A549 (cell line): ENCODE measurements around the gene POP5. TPM values are rescaled to one million over a fixed set of nuclear protein-coding genes. Genes with fewer than 3 reads are reported as not detected.

Source experiments
- ATAC-seq, 2 experiments: fragments of 200-7000 bp in 1 of 2; fragments of >200 bp in 1 of 2; cut with Nextera tagmentation in 1 of 2; cut with Tn5 transposase in 1 of 2; 3 replicates each; pipeline versions ENCODE4 v1.8.0 to v1.9.1; 2018 to 2020; ENCODE audit warnings: mild to moderate bottlenecking in 1 of 2, moderate library complexity in 1 of 2
- CTCF ChIA-PET: fragments of 300-600 bp; sonication (Branson Sonifier 250); formaldehyde crosslinking; extraction: SDS; loops from one replicate; lab custom pipeline; 2021; ENCODE audit warnings: antibody characterized with exemption, inconsistent platforms; lab: Yijun Ruan, JAX
- POLR2A ChIA-PET: fragments of 350-600 bp; formaldehyde crosslinking; extraction: SDS; loops from one replicate; lab custom pipeline; 2021; ENCODE audit warnings: antibody characterized with exemption, inconsistent platforms; lab: Yijun Ruan, JAX
- DNase-seq, 2 experiments: peaks; one replicate each; pipeline versions ENCODE4 v3.0.0 to v3.0.0-alpha.2; 2011 to 2016; ENCODE audit warnings: low read depth in 1 of 2, low spot score in 1 of 2
- FAIRE-seq: peaks from 2 replicates; lab custom pipeline; 2011; peaks lifted over from hg19 to GRCh38; lab: Jason Lieb, UNC
- H3K27ac ChIP-seq, 2 experiments: fragments of >200 bp; sonication (Bioruptor Twin); formaldehyde crosslinking; 3 replicates each; pipeline ENCODE4 v1.5.1; 2016 to 2017
- H3K4me1 ChIP-seq: fragments of >200 bp; sonication (Bioruptor Twin); formaldehyde crosslinking; 3 replicates; pipeline ENCODE4 v1.6.1; 2016
- H3K4me2 ChIP-seq: fragments of >200 bp; sonication (Bioruptor Twin); formaldehyde crosslinking; 3 replicates; pipeline ENCODE4 v1.6.1; 2016
- H3K4me3 ChIP-seq: fragments of >200 bp; sonication (Bioruptor Twin); formaldehyde crosslinking; 3 replicates; pipeline ENCODE4 v1.5.1; 2016
- H3K9me3 ChIP-seq: fragments of >200 bp; sonication (Bioruptor Twin); formaldehyde crosslinking; 3 replicates; pipeline ENCODE4 v1.6.1; 2016
- BCL3 ChIP-seq: fragments of >200 bp; sonication (Bioruptor Twin); formaldehyde crosslinking; IDR thresholded peaks from 3 replicates; pipeline ENCODE4 v1.6.1; 2016
- CBX8 ChIP-seq: fragments of 200-600 bp; sonication (generic); IDR thresholded peaks from 2 replicates; pipeline ENCODE4 v1.6.1; 2016
- CEBPB ChIP-seq, 2 experiments: fragments of >200 bp in 1 of 2; sonication (Bioruptor Twin) in 1 of 2; formaldehyde crosslinking in 1 of 2; IDR thresholded peaks; 2 replicates each; pipeline ENCODE4 v1.6.1; 2012 to 2016
- CHD4 ChIP-seq: fragments of 200-600 bp; sonication (generic); IDR thresholded peaks from 2 replicates; pipeline ENCODE4 v1.6.1; 2016; ENCODE audit warnings: antibody characterized with exemption, mild to moderate bottlenecking, borderline replicate concordance
- ELK1 ChIP-seq: fragments of 150-350 bp; IDR thresholded peaks from 2 replicates; pipeline ENCODE4 v1.6.1; 2014; ENCODE audit warnings: low read depth, mild to moderate bottlenecking, low read length
- ESRRA ChIP-seq: fragments of 150-350 bp; IDR thresholded peaks from 2 replicates; pipeline ENCODE4 v1.6.1; 2014; ENCODE audit warnings: mild to moderate bottlenecking, low read length, borderline replicate concordance
- HDAC2 ChIP-seq: fragments of 200-600 bp; sonication (generic); IDR thresholded peaks from 2 replicates; pipeline ENCODE4 v1.6.1; 2016
- HES2 ChIP-seq: fragments of >200 bp; sonication (Bioruptor Twin); formaldehyde crosslinking; IDR thresholded peaks from 2 replicates; pipeline ENCODE4 v1.6.1; 2016
- HEYL ChIP-seq: fragments of 250-450 bp; sonication (Bioruptor Pico); IDR thresholded peaks from 2 replicates; pipeline ENCODE4 v1.8.0; 2021; ENCODE audit warnings: mild to moderate bottlenecking, moderate library complexity
- HMGXB4 ChIP-seq: fragments of 250-450 bp; sonication (Bioruptor Pico); IDR thresholded peaks from 2 replicates; pipeline ENCODE4 v1.5.0; 2021; ENCODE audit warnings: mild to moderate bottlenecking, moderate library complexity, borderline replicate concordance
- HOXA7 ChIP-seq: fragments of 250-450 bp; sonication (Bioruptor Pico); IDR thresholded peaks from 2 replicates; pipeline ENCODE4 v1.5.0; 2020; ENCODE audit warnings: mild to moderate bottlenecking, moderate library complexity
- HOXB13 ChIP-seq: fragments of 250-450 bp; sonication (Bioruptor Pico); IDR thresholded peaks from 2 replicates; pipeline ENCODE4 v1.5.0; 2020; ENCODE audit warnings: low read depth, mild to moderate bottlenecking, moderate library complexity
- HOXB5 ChIP-seq: fragments of 250-450 bp; sonication (Bioruptor Pico); IDR thresholded peaks from 2 replicates; pipeline ENCODE4 v1.5.0; 2020; ENCODE audit warnings: mild to moderate bottlenecking, moderate library complexity
- JUNB ChIP-seq: fragments of >200 bp; sonication (Bioruptor Twin); formaldehyde crosslinking; IDR thresholded peaks from 2 replicates; pipeline ENCODE4 v1.6.1; 2016
- KDM1A ChIP-seq: fragments of 200-600 bp; sonication (generic); IDR thresholded peaks from 2 replicates; pipeline ENCODE4 v1.6.1; 2016; ENCODE audit warnings: low read depth, mild to moderate bottlenecking
- KDM5A ChIP-seq: fragments of 200-600 bp; sonication (generic); IDR thresholded peaks from 2 replicates; pipeline ENCODE4 v1.6.1; 2016; ENCODE audit warnings: antibody characterized with exemption, mild to moderate bottlenecking
- MAX ChIP-seq: IDR thresholded peaks from 2 replicates; pipeline ENCODE4 v1.6.1; 2012
- MYC ChIP-seq: IDR thresholded peaks from 2 replicates; pipeline ENCODE4 v1.6.1; 2012; ENCODE audit warnings: mild to moderate bottlenecking, inconsistent platforms, low read length, improper control_type of control experiment, borderline replicate concordance
- NFE2L2 ChIP-seq: fragments of 150-350 bp; conservative IDR thresholded peaks from 2 replicates; pipeline ENCODE4 v1.6.1; 2014; ENCODE audit warnings: low read length
- NR3C1 ChIP-seq: fragments of >200 bp; sonication (Bioruptor Twin); formaldehyde crosslinking; IDR thresholded peaks from 3 replicates; pipeline ENCODE4 v1.6.1; 2017
- PBX3 ChIP-seq: IDR thresholded peaks from 2 replicates; pipeline ENCODE4 v1.6.1; 2012
- PHF8 ChIP-seq: fragments of 200-600 bp; sonication (generic); IDR thresholded peaks from 2 replicates; pipeline ENCODE4 v1.6.1; 2016; ENCODE audit warnings: low read depth, mild to moderate bottlenecking, antibody characterized with exemption, moderate library complexity, borderline replicate concordance
- RARB ChIP-seq: fragments of 250-450 bp; sonication (Bioruptor Pico); IDR thresholded peaks from 2 replicates; pipeline ENCODE4 v1.8.0; 2021; ENCODE audit warnings: mild to moderate bottlenecking, moderate library complexity
- REST ChIP-seq: fragments of 200-600 bp; sonication (generic); IDR thresholded peaks from 2 replicates; pipeline ENCODE4 v1.6.1; 2016; ENCODE audit warnings: antibody characterized with exemption, mild to moderate bottlenecking, moderate library complexity
- SMC3 ChIP-seq: fragments of >200 bp; sonication (Bioruptor Twin); formaldehyde crosslinking; IDR thresholded peaks from 3 replicates; pipeline ENCODE4 v1.6.1; 2018; ENCODE audit warnings: inconsistent platforms
- TFCP2L1 ChIP-seq: fragments of 250-450 bp; sonication (Bioruptor Pico); IDR thresholded peaks from 2 replicates; pipeline ENCODE4 v1.5.0; 2021; ENCODE audit warnings: mild to moderate bottlenecking
- TP53 ChIP-seq: fragments of 250-450 bp; sonication (Bioruptor Pico); IDR thresholded peaks from 2 replicates; pipeline ENCODE4 v1.5.0; 2021; ENCODE audit warnings: mild to moderate bottlenecking, moderate library complexity
- ZNF302 ChIP-seq: fragments of 250-450 bp; sonication (Bioruptor Pico); IDR thresholded peaks from 2 replicates; pipeline ENCODE4 v1.9.0; 2021; ENCODE audit warnings: inconsistent platforms, mild to moderate bottlenecking, moderate library complexity
- ZSCAN20 ChIP-seq: fragments of 250-450 bp; sonication (Bioruptor Pico); IDR thresholded peaks from 2 replicates; pipeline ENCODE4 v1.8.0; 2022; ENCODE audit warnings: mild to moderate bottlenecking, moderate library complexity
- WGBS: methylation state at CpG from one replicate; pipeline ENCODE4 v1.1.6; 2017; ENCODE audit errors: missing lambda C conversion rate; 5-methylcytosine and 5-hydroxymethylcytosine counted together
- polyA minus RNA-seq: library from RNA; depleted of rRNA, polyadenylated mRNA; stranded (reverse); fragments of >200 nt; gene quantifications from 2 replicates; pipeline ENCODE4 v1.2.3, GENCODE V29; 2011; rRNA and poly(A)+ RNA removed
- polyA plus RNA-seq, 4 experiments: library from polyadenylated mRNA; depleted of rRNA in 3 of 4; stranded (reverse); fragments of >200 nt; fragmentation: RNase III in 1 of 4; extraction: RNeasy Plus Mini Kit Qiagen cat#74134 plus additional on column Dnase treatment in 1 of 4; gene quantifications; 2 replicates in 3 of 4; 3 replicates in 1 of 4; pipeline ENCODE4 v1.2.3, GENCODE V29; 2011 to 2017

POP5 gene
- polyA plus RNA-seq (2011; rRNA removed), result 111 and 133 TPM in 2 replicates
- polyA plus RNA-seq (2012; cell fraction: cytosol; rRNA removed), result 146 and 168 TPM in 2 replicates
- polyA plus RNA-seq (2012; cell fraction: nucleus; rRNA removed), result 93.8 and 95.1 TPM in 2 replicates
- polyA plus RNA-seq (2017; fragmentation: RNase III; extraction: RNeasy Plus Mini Kit Qiagen cat#74134 plus additional on column Dnase treatment), result 82.4 to 84.5 TPM (median 84.4 TPM) in 3 replicates
- polyA minus RNA-seq, result 30.3 and 30.5 TPM in 2 replicates

- DNase-seq (peak; percentile 93 to 98), FAIRE-seq (peak; percentile 68), ATAC-seq (peak; percentile 88 to 95)
- Histone ChIP-seq H3K27ac (peak within 1 kb of the TSS; percentile 85 to 86), H3K4me3 (peak within 1 kb of the TSS; percentile 82), H3K4me2 (peak within 1 kb of the TSS; percentile 92), H3K9me3 (no peaks in the 10 kb centered on the region), H3K4me1 (peaks cover 7% of the 10 kb centered on the region; the same call in 2 of the 3 replicates)
- ChIA-PET POLR2A (interaction anchor here (0.6 to 1.6 kb wide), 14 partner anchors 9 to 404 kb away, joined by 3 to 8 read pairs (median 4); partner anchors contain the start of genes COQ5 and MLEC), CTCF (interaction anchor here (0.7 to 11.2 kb wide), 13 partner anchors 10 to 515 kb away, joined by 3 to 155 read pairs (median 4); partner anchors contain the start of gene ACADS)
- WGBS, result 2% methylated on average over 50 of the region's 56 CpGs
- TF ChIP-seq NFE2L2, result no peak
- TF ChIP-seq TFCP2L1 (CRISPR knock-in tag), result peak; percentile 87; the same call in 1 of the 2 replicates
- no peak for TF ChIP-seq REST
- no peak for TF ChIP-seq HOXB13
- no peak for TF ChIP-seq TP53 (CRISPR knock-in tag)
- peak; percentile 42; the same call in 1 of the 2 replicates for TF ChIP-seq PBX3
- no peak for TF ChIP-seq HMGXB4
- no peak for TF ChIP-seq JUNB
- TF ChIP-seq CHD4, result no peak
- TF ChIP-seq ZSCAN20 (CRISPR knock-in tag), result no peak
- TF ChIP-seq SMC3, result no peak
- TF ChIP-seq HOXB5 (CRISPR knock-in tag), result no peak
- no peak for TF ChIP-seq NR3C1
- TF ChIP-seq RARB (CRISPR knock-in tag), result no peak
- TF ChIP-seq CEBPB (IDR thresholded peaks at IDR 0.05), result no peak
- TF ChIP-seq KDM1A, result no peak
- 0 out of 2 replicates have a peak, but pooled peaks have one; percentile 63 for TF ChIP-seq HOXA7 (CRISPR knock-in tag)
- peak; percentile 79; the same call in 1 of the 3 replicates for TF ChIP-seq BCL3
- no peak for TF ChIP-seq ELK1
- TF ChIP-seq ESRRA, result no peak
- 0 out of 2 replicates have a peak, but pooled peaks have one; percentile 55 for TF ChIP-seq PHF8
- TF ChIP-seq CBX8, result no peak
- TF ChIP-seq KDM5A, result peak; percentile 71
- no peak for TF ChIP-seq ZNF302 (CRISPR knock-in tag)
- TF ChIP-seq MAX, result peak; percentile 84
- TF ChIP-seq HES2, result no peak
- no peak for TF ChIP-seq HDAC2
- TF ChIP-seq HEYL (CRISPR knock-in tag), result no peak
- TF ChIP-seq MYC, result no peak
Measured at GRCh38 chr12:120580787-120581723, at the start of gene POP5. POP5 (minus strand) TSS chr12:120581402; CDS start chr12:120581362, 40 bp downstream.
